K562 (cell line): ENCODE results near the gene MYO1E. TPM values are rescaled to one million over a fixed set of nuclear protein-coding genes. Genes with fewer than 3 reads are reported as not detected.

Experiments used
- ATAC-seq: fragments of 200-7000 bp; cut with Tn5 transposase; 3 replicates; pipeline ENCODE4 v1.9.1; 2020; ENCODE audit warnings: moderate library complexity
- BruUV-seq: library from RNA; stranded (reverse); fragments of 400-500 nt; replicated peaks from 2 replicates; lab custom pipeline; 2021; lab: Mats Ljungman, UMichigan
- CTCF ChIA-PET: fragments of 300-600 bp; formaldehyde crosslinking; extraction: SDS; loops from one replicate; lab custom pipeline; 2021; ENCODE audit warnings: low intra/inter-chr PET ratio; lab: Yijun Ruan, JAX
- POLR2A ChIA-PET: fragments of 300-600, 350-650 bp; sonication (Branson Sonifier 250); formaldehyde crosslinking; extraction: SDS; loops from one replicate; lab custom pipeline; 2021; ENCODE audit warnings: antibody characterized with exemption, inconsistent platforms; lab: Yijun Ruan, JAX
- DNase-seq, 4 experiments: peaks; one replicate each; pipeline versions ENCODE4 v3.0.0 to v3.0.0-alpha.2; 2011 to 2018; ENCODE audit warnings: low spot score in 3 of 4, mixed read lengths in 3 of 4; ENCODE audit errors: extremely low read depth in 1 of 4
- FAIRE-seq: peaks from 2 replicates; lab custom pipeline; 2011; peaks lifted over from hg19 to GRCh38; lab: Jason Lieb, UNC
- H2AFZ ChIP-seq: 2 replicates; pipeline ENCODE4 v1.6.0; 2011; ENCODE audit warnings: low read depth, low read length, control low read depth, inconsistent platforms
- H3K27ac ChIP-seq: fragments of 200-600 bp; 3 replicates; pipeline ENCODE4 v1.8.0; 2011; ENCODE audit warnings: low read depth, mild to moderate bottlenecking, control low read depth, inconsistent platforms, low read length, moderate library complexity, mixed read lengths; ENCODE audit errors: extremely low read depth
- H3K27me3 ChIP-seq, 2 experiments: fragments of 300-600 bp in 1 of 2; 2 replicates in 1 of 2; 3 replicates in 1 of 2; pipeline versions ENCODE4 v1.6.0 to v1.8.0; 2011; ENCODE audit warnings: inconsistent platforms in 2 of 2, low read length in 2 of 2, mild to moderate bottlenecking in 1 of 2, mixed read lengths in 1 of 2, moderate library complexity in 1 of 2; ENCODE audit not compliant: control insufficient read depth in 2 of 2, insufficient read depth in 2 of 2
- H3K36me3 ChIP-seq: fragments of 300-600 bp; 3 replicates; pipeline ENCODE4 v1.8.0; 2011; ENCODE audit warnings: mild to moderate bottlenecking, low read length, inconsistent platforms; ENCODE audit not compliant: control insufficient read depth, insufficient read depth
- H3K4me1 ChIP-seq, 2 experiments: fragments of 200-600 bp in 1 of 2; replicated peaks in 1 of 2; 2 replicates in 1 of 2; 3 replicates in 1 of 2; pipeline versions ENCODE4 v1.5.1 to v1.8.0; 2011; ENCODE audit warnings: inconsistent platforms in 2 of 2, low read length in 2 of 2, mild to moderate bottlenecking in 1 of 2, mixed read lengths in 1 of 2, moderate library complexity in 1 of 2; ENCODE audit not compliant: control insufficient read depth in 2 of 2, insufficient read depth in 2 of 2
- H3K4me2 ChIP-seq: 2 replicates; pipeline ENCODE4 v1.6.1; 2011; ENCODE audit warnings: low read length, control low read depth, inconsistent platforms, mixed read lengths; ENCODE audit not compliant: insufficient read depth
- H3K4me3 ChIP-seq: fragments of 200-600 bp; sonication (generic), shearing (Covaris generic); 2 replicates; pipeline ENCODE4 v1.5.1; 2016; ENCODE audit warnings: control low read depth, inconsistent platforms
- H3K79me2 ChIP-seq: fragments of 200-600 bp; 3 replicates; pipeline ENCODE4 v1.8.0; 2011; ENCODE audit warnings: low read length, inconsistent platforms; ENCODE audit not compliant: control insufficient read depth, insufficient read depth
- H3K9ac ChIP-seq, 2 experiments: 2 replicates each; pipeline versions ENCODE4 v1.6.0 to v1.6.1; 2011; ENCODE audit warnings: low read depth in 2 of 2, low read length in 2 of 2, control low read depth in 1 of 2, inconsistent platforms in 1 of 2, mild to moderate bottlenecking in 1 of 2, mixed read lengths in 1 of 2; ENCODE audit not compliant: insufficient read depth in 1 of 2
- H3K9me1 ChIP-seq: one replicate; pipeline ENCODE4 v1.6.0; 2011; ENCODE audit warnings: inconsistent platforms, mild to moderate bottlenecking, low read length, moderate library complexity; ENCODE audit not compliant: control insufficient read depth, insufficient read depth
- H3K9me3 ChIP-seq: replicated peaks from 2 replicates; pipeline ENCODE4 v1.5.1; 2011; ENCODE audit warnings: low read depth, low read length, inconsistent platforms; ENCODE audit not compliant: control insufficient read depth, insufficient read depth
- H4K20me1 ChIP-seq: replicated peaks from 2 replicates; pipeline ENCODE4 v1.6.1; 2011; ENCODE audit warnings: low read length, inconsistent platforms, mixed read lengths; ENCODE audit not compliant: control insufficient read depth, insufficient read depth
- BRD9 ChIP-seq: fragments of 450-650 bp; IDR thresholded peaks from 2 replicates; pipeline ENCODE4 v1.6.1; 2018; ENCODE audit warnings: low read depth; ENCODE audit not compliant: partially characterized antibody
- MEIS2 ChIP-seq: fragments of 450-650 bp; IDR thresholded peaks from 2 replicates; pipeline ENCODE4 v1.6.1; 2014; ENCODE audit warnings: mild to moderate bottlenecking; ENCODE audit not compliant: partially characterized antibody
- NR2F6 ChIP-seq: fragments of 450-650 bp; formaldehyde crosslinking; IDR thresholded peaks from 2 replicates; pipeline ENCODE4 v1.4.0; 2020; ENCODE audit warnings: mild to moderate bottlenecking
- POLR2AphosphoS2 ChIP-seq: IDR thresholded peaks from 2 replicates; pipeline ENCODE4 v1.6.1; 2012; ENCODE audit warnings: low read length, improper control_type of control experiment
- RAD51 ChIP-seq: fragments of 450-650 bp; IDR thresholded peaks from 2 replicates; pipeline ENCODE4 v1.7.1; 2016; ENCODE audit warnings: low read depth, mild to moderate bottlenecking, borderline replicate concordance
- REST ChIP-seq, 2 experiments: fragments of 450-650 bp; formaldehyde crosslinking in 1 of 2; IDR thresholded peaks; 2 replicates each; pipeline versions ENCODE4 v1.4.0 to v1.6.1; 2014 to 2020; ENCODE audit warnings: mild to moderate bottlenecking in 2 of 2, borderline replicate concordance in 1 of 2, low read depth in 1 of 2
- SAFB2 ChIP-seq: fragments of 200-400 bp; formaldehyde crosslinking; IDR thresholded peaks from 2 replicates; pipeline ENCODE4 v1.6.1; 2018; ENCODE audit warnings: borderline replicate concordance, low read length, low read depth, moderate library complexity; ENCODE audit not compliant: severe bottlenecking
- SMC3 ChIP-seq: conservative IDR thresholded peaks from 2 replicates; pipeline ENCODE4 v1.6.1; 2011; ENCODE audit warnings: low read depth, low read length, improper control_type of control experiment; ENCODE audit not compliant: insufficient read depth
- TFAM ChIP-seq: fragments of 250-450 bp; sonication (Bioruptor Pico); conservative IDR thresholded peaks from 2 replicates; pipeline ENCODE4 v1.5.0; 2021; ENCODE audit warnings: mild to moderate bottlenecking, moderate library complexity
- YY1 ChIP-seq, 3 experiments: IDR thresholded peaks; 2 replicates each; pipeline ENCODE4 v1.6.1; 2011; ENCODE audit warnings: low read length in 2 of 3, mild to moderate bottlenecking in 2 of 3, moderate library complexity in 2 of 3, borderline replicate concordance in 1 of 3, control low read depth in 1 of 3, low read depth in 1 of 3; ENCODE audit not compliant: insufficient read depth in 3 of 3, insufficient replicate concordance in 2 of 3, control insufficient read depth in 1 of 3, insufficient read length in 1 of 3; ENCODE audit errors: extremely low read depth in 1 of 3
- ZNF121 ChIP-seq: sonication (generic); formaldehyde crosslinking; conservative IDR thresholded peaks from 2 replicates; pipeline ENCODE4 v1.8.0; 2022; ENCODE audit warnings: missing genetic modification reagents
- ZNF184 ChIP-seq: sonication (generic); formaldehyde crosslinking; IDR thresholded peaks from 2 replicates; pipeline ENCODE4 v1.5.0; 2020; ENCODE audit warnings: missing genetic modification reagents
- ZNF551 ChIP-seq: fragments of 250-450 bp; sonication (Bioruptor Pico); IDR thresholded peaks from 2 replicates; pipeline ENCODE4 v1.5.0; 2021; ENCODE audit warnings: mild to moderate bottlenecking, moderate library complexity
- WGBS: fragments of 100-300 bp; shearing (Covaris generic); methylation state at CpG from one replicate; pipeline ENCODE4 v1.1.6; 2016; ENCODE audit warnings: low coverage, mixed read lengths; ENCODE audit not compliant: insufficient coverage; ENCODE audit errors: missing lambda C conversion rate; 5-methylcytosine and 5-hydroxymethylcytosine counted together
- in situ Hi-C: fragments of 300-500 bp; cut with MboI; formaldehyde crosslinking; loops from 4 replicates; pipeline ENCODE4 v1.15.0; 2018; ENCODE audit warnings: inconsistent platforms, mixed read lengths
- intact Hi-C: fragments of 100-400 bp; cut with micrococcal nuclease; formaldehyde crosslinking; loops from 2 replicates; pipeline ENCODE4 v1.14.2; 2022
- polyA plus RNA-seq, 8 experiments: library from polyadenylated mRNA; depleted of rRNA in 4 of 8; stranded (reverse) in 5 of 8; unstranded in 3 of 8; fragments of >200 nt; fragmentation: Nextera tagmentation in 2 of 8; fragmentation: Illumina TruSeq in 1 of 8; extraction: Ambion mirVana in 2 of 8; extraction: Trizol in 1 of 8; gene quantifications; 2 replicates each; pipeline versions ENCODE4 v1.2.1 to v1.2.3, GENCODE V29; 2011 to 2014; ENCODE audit warnings: inconsistent platforms in 1 of 8, missing spikeins in 1 of 8
- total RNA-seq, 7 experiments: library from RNA; depleted of rRNA in 6 of 7; stranded (reverse); fragments of >200 nt in 6 of 7; fragmentation: Illumina TruSeq in 2 of 7; extraction: Trizol in 2 of 7; gene quantifications; 2 replicates each; pipeline versions ENCODE4 v1.2.1 to v1.2.3, GENCODE V29; 2011 to 2021; ENCODE audit warnings: low replicate concordance in 1 of 7

The MYO1E gene
- total and polyA plus RNA-seq, 9 of the 15 experiments (the other 6 are each of a cell fraction or from before 2014, with no cell fraction given) = under 0.01 to 0.44 (median 0.01) TPM; not detected in 6

- TF ChIP-seq YY1 (IDR thresholded peaks at IDR 0.05; ENCODE audit: borderline replicate concordance in 1 of 3, control insufficient read depth in 1 of 3, extremely low read depth in 1 of 3, insufficient read depth in 3 of 3, insufficient read length in 1 of 3, insufficient replicate concordance in 2 of 3, low read depth in 1 of 3, low read length in 2 of 3) = no peak
- TF ChIP-seq ZNF551 (CRISPR knock-in tag) = no peak
- TF ChIP-seq ZNF184 (CRISPR knock-in tag) = no peak
- TF ChIP-seq POLR2AphosphoS2 = no peak
Observed at GRCh38 chr15:59332009-59332408, 40.7 kb downstream of the MYO1E start (continued).

GRCh38 chr15:59330649-59331048 lies 42.0 kb downstream of the MYO1E start:
- no peaks in the 10 kb centered on the region for H3K4me1 ChIP-seq
- H2AFZ ChIP-seq = no peak overlapping the region
- DNase-seq = no peak
- in situ Hi-C loops (no loop called here), intact Hi-C loops (no loop called here)
- no peaks in the 10 kb centered on the region for H3K36me3 ChIP-seq
- H4K20me1 ChIP-seq = no peaks in the 10 kb centered on the region
- FAIRE-seq = no peak
- no peaks in the 10 kb centered on the region for H3K9me1 ChIP-seq
- WGBS = 0% methylated on average over 8 of the region's 8 CpGs
- H3K4me2 ChIP-seq = no peak overlapping the region
- BruUV-seq = no TSS peak
- H3K27ac ChIP-seq = no peak overlapping the region
- H3K4me3 ChIP-seq = no peak overlapping the region
- peaks cover 5% of the 10 kb centered on the region in 2 experiments for H3K27me3 ChIP-seq
- no peaks in the 10 kb centered on the region for H3K9me3 ChIP-seq
- POLR2A ChIA-PET = interaction anchor here (0.7 kb wide), 1 partner anchor 704 kb away, joined by 3 read pairs; no protein-coding TSS in a partner anchor
- H3K79me2 ChIP-seq = no peaks in the 10 kb centered on the region
- CTCF ChIA-PET = no interaction called here
- ATAC-seq = no peak
- H3K9ac ChIP-seq = no peak overlapping the region
- TF ChIP-seq SAFB2 (no peak), MEIS2 (no peak), SMC3 (no peak), REST (IDR thresholded peaks at IDR 0.05; ENCODE audit: borderline replicate concordance) (no peak), REST (CRISPR knock-in tag; IDR thresholded peaks at IDR 0.05; ENCODE audit: low read depth) (no peak), RAD51 (no peak), ZNF121 (no peak), TFAM (CRISPR knock-in tag) (no peak), BRD9 (no peak), NR2F6 (CRISPR knock-in tag) (no peak)
